ENCODE results near the gene FUT7. TPM values are rescaled to one million over a fixed set of nuclear protein-coding genes. Genes with fewer than 3 reads are reported as not detected.
A peak's percentile ranks its signal among the peaks of the same experiment; 100 is the strongest.

Gene FUT7
- total and polyA plus RNA-seq, 2 of the 13 experiments (the other 11 are each of a cell fraction or from before 2014, with no cell fraction given), result 0.05 TPM; not detected in 1

DNA sequence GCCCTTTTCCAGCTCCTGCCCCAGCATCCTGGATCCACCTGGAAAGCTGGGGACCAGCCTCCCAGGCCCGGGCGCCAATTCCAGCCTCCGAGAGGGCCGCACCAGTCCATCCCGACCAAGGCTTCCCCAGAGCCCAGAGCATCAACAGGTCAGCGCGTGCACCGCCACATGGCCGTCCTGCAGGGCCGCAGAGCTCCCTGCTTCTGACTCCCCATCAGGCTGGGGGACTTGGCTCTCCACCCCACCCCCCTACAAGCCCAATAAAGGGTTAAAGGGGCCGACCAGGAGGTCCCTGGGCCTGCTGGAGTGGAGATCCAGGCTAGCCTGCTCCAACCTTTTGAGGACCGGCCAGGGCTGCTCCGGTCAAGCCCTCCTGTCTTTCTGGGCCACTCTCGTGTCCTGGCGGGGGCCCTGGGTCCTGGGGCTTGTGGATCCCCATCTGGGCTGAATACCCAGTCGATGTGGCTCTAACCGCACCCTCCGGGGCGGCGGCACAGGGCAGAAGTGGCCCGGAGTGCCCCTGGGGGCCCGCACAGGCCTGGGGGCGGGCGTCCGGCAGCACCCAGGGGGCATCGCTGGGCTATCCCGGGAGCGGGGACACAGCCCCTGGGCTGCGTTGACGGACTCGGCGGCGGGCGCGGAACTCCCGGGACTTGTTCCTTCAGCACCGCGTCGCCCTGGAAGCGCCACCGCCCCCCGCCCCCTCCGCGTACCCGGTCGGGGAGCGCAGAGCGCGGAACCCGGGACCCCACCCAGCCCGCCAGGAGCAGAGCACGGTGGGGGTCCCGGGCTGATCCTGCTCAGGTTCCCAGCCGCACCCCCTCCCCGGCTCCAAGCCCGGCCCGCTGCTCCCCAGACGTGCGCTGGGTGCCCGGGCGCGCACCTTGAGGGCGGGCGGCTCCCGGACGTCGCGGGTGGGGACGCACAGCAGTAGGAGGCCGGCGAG lies 21.4 kb upstream of the FUT7 start (continued):
- TF ChIP-seq POLR2G (IDR thresholded peaks at IDR 0.05; ENCODE audit: low read depth, low read length), result no peak
- no peak for TF ChIP-seq ZNF367 (CRISPR knock-in tag; IDR thresholded peaks at IDR 0.05; ENCODE audit: borderline replicate concordance)
- TF ChIP-seq HDAC2 (CRISPR knock-in tag; IDR thresholded peaks at IDR 0.05), result 0 out of 2 replicates have a peak, but pooled peaks have one; percentile 23
- TF ChIP-seq NR2C2 (CRISPR knock-in tag; IDR thresholded peaks at IDR 0.05; ENCODE audit: borderline replicate concordance), result no peak
- no peak for TF ChIP-seq SRY (CRISPR knock-in tag; IDR thresholded peaks at IDR 0.05)
- no peak for TF ChIP-seq ETV6 (CRISPR knock-in tag; conservative IDR thresholded peaks at IDR 0.05)
- TF ChIP-seq, protein P1, sequence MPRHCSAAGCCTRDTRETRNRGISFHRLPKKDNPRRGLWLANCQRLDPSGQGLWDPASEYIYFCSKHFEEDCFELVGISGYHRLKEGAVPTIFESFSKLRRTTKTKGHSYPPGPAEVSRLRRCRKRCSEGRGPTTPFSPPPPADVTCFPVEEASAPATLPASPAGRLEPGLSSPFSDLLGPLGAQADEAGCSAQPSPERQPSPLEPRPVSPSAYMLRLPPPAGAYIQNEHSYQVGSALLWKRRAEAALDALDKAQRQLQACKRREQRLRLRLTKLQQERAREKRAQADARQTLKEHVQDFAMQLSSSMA (CRISPR knock-in tag; IDR thresholded peaks at IDR 0.05), result no peak
- no peak for TF ChIP-seq ZNF232 (CRISPR knock-in tag; IDR thresholded peaks at IDR 0.05; ENCODE audit: borderline replicate concordance)
- TF ChIP-seq CHD2 (IDR thresholded peaks at IDR 0.05; ENCODE audit: low read depth, low read length), result no peak
- TF ChIP-seq FOXM1 (CRISPR knock-in tag; IDR thresholded peaks at IDR 0.05), result no peak
- TF ChIP-seq KDM2A (CRISPR knock-in tag; IDR thresholded peaks at IDR 0.05; ENCODE audit: borderline replicate concordance, low read depth), result peak; percentile 40; the same call in 1 of the 2 replicates
- TF ChIP-seq CENPT (CRISPR knock-in tag; IDR thresholded peaks at IDR 0.05; ENCODE audit: low read depth), result no peak
- TF ChIP-seq, protein P2, sequence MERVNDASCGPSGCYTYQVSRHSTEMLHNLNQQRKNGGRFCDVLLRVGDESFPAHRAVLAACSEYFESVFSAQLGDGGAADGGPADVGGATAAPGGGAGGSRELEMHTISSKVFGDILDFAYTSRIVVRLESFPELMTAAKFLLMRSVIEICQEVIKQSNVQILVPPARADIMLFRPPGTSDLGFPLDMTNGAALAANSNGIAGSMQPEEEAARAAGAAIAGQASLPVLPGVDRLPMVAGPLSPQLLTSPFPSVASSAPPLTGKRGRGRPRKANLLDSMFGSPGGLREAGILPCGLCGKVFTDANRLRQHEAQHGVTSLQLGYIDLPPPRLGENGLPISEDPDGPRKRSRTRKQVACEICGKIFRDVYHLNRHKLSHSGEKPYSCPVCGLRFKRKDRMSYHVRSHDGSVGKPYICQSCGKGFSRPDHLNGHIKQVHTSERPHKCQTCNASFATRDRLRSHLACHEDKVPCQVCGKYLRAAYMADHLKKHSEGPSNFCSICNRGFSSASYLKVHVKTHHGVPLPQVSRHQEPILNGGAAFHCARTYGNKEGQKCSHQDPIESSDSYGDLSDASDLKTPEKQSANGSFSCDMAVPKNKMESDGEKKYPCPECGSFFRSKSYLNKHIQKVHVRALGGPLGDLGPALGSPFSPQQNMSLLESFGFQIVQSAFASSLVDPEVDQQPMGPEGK (CRISPR knock-in tag; IDR thresholded peaks at IDR 0.05), result peak; percentile 52
- TF ChIP-seq ZNF709 (CRISPR knock-in tag; IDR thresholded peaks at IDR 0.05), result 0 out of 2 replicates have a peak, but pooled peaks have one; percentile 3
- TF ChIP-seq ZNF225 (CRISPR knock-in tag; IDR thresholded peaks at IDR 0.05), result no peak
- TF ChIP-seq ZFY (CRISPR knock-in tag; IDR thresholded peaks at IDR 0.05), result peak; percentile 35; the same call in 1 of the 2 replicates
- TF ChIP-seq ZNF484 (CRISPR knock-in tag; IDR thresholded peaks at IDR 0.05; ENCODE audit: borderline replicate concordance, low read depth), result no peak
- TF ChIP-seq ZNF501 (CRISPR knock-in tag; IDR thresholded peaks at IDR 0.05), result peak; percentile 53; the same call in 1 of the 2 replicates
- TF ChIP-seq, protein P3, sequence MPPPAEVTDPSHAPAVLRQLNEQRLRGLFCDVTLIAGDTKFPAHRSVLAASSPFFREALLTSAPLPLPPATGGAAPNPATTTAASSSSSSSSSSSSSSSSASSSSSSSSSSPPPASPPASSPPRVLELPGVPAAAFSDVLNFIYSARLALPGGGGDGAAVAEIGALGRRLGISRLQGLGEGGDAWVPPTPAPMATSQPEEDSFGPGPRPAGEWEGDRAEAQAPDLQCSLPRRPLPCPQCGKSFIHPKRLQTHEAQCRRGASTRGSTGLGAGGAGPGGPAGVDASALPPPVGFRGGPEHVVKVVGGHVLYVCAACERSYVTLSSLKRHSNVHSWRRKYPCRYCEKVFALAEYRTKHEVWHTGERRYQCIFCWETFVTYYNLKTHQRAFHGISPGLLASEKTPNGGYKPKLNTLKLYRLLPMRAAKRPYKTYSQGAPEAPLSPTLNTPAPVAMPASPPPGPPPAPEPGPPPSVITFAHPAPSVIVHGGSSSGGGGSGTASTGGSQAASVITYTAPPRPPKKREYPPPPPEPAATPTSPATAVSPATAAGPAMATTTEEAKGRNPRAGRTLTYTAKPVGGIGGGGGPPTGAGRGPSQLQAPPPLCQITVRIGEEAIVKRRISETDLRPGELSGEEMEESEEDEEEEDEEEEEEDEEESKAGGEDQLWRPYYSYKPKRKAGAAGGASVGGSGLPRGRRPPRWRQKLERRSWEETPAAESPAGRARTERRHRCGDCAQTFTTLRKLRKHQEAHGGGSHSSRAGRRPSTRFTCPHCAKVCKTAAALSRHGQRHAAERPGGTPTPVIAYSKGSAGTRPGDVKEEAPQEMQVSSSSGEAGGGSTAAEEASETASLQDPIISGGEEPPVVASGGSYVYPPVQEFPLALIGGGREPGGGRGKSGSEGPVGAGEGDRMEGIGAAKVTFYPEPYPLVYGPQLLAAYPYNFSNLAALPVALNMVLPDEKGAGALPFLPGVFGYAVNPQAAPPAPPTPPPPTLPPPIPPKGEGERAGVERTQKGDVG (CRISPR knock-in tag; IDR thresholded peaks at IDR 0.05; ENCODE audit: borderline replicate concordance), result 0 out of 2 replicates have a peak, but pooled peaks have one; percentile 44
- TF ChIP-seq, protein P4, sequence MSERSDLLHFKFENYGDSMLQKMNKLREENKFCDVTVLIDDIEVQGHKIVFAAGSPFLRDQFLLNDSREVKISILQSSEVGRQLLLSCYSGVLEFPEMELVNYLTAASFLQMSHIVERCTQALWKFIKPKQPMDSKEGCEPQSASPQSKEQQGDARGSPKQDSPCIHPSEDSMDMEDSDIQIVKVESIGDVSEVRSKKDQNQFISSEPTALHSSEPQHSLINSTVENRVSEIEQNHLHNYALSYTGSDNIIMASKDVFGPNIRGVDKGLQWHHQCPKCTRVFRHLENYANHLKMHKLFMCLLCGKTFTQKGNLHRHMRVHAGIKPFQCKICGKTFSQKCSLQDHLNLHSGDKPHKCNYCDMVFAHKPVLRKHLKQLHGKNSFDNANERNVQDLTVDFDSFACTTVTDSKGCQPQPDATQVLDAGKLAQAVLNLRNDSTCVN (CRISPR knock-in tag; IDR thresholded peaks at IDR 0.05; ENCODE audit: borderline replicate concordance), result no peak
